CD4-positive, alpha-beta memory T cell (primary cell): ENCODE results near the gene ST7. TPM values are rescaled to one million over a fixed set of nuclear protein-coding genes. Genes with fewer than 3 reads are reported as not detected.

Experiments
- CTCF ChIA-PET: fragments of 350-600 bp; sonication (Branson Sonifier 250); formaldehyde crosslinking; loops from one replicate; lab custom pipeline; 2021; ENCODE audit warnings: inconsistent platforms; ENCODE audit not compliant: partially characterized antibody; lab: Charles Lee
- POLR2A ChIA-PET: fragments of 350-600 bp; sonication (Branson Sonifier 250); formaldehyde crosslinking; loops from one replicate; lab custom pipeline; 2021; ENCODE audit not compliant: partially characterized antibody; lab: Charles Lee
- DNase-seq, 5 donors: peaks; one replicate each; pipeline versions ENCODE4 v3.0.0 to v3.0.0-alpha.2; 2020 to 2022; ENCODE audit warnings: mixed read lengths in 1 of 5
- H3K27ac ChIP-seq: one replicate; pipeline ENCODE4 v1.7.0; 2013; ENCODE audit warnings: low read depth, low read length
- H3K27me3 ChIP-seq: 2 replicates; pipeline ENCODE4 v1.7.0; 2013; ENCODE audit warnings: mild to moderate bottlenecking, low read length, moderate library complexity; ENCODE audit not compliant: insufficient read depth
- H3K36me3 ChIP-seq: 2 replicates; pipeline ENCODE4 v1.7.0; 2013; ENCODE audit warnings: mild to moderate bottlenecking, low read length, moderate library complexity; ENCODE audit not compliant: insufficient read depth
- H3K4me1 ChIP-seq: 2 replicates; pipeline ENCODE4 v1.7.0; 2013; ENCODE audit warnings: mild to moderate bottlenecking, low read length, moderate library complexity; ENCODE audit not compliant: insufficient read depth
- H3K4me3 ChIP-seq, 2 donors: one replicate each; pipeline ENCODE4 v1.7.0; 2013; ENCODE audit warnings: low read length in 2 of 2, mild to moderate bottlenecking in 1 of 2
- H3K9me3 ChIP-seq, 2 donors: one replicate each; pipeline ENCODE4 v1.7.0; 2013; ENCODE audit warnings: low read length in 2 of 2, control low read depth in 1 of 2; ENCODE audit not compliant: control insufficient read depth in 1 of 2
- H3K27ac Mint-ChIP-seq, 7 donors: one replicate each; pipeline ENCODE4 v1.8.0; 2020 to 2021; ENCODE audit warnings: mixed read lengths in 7 of 7, mild to moderate bottlenecking in 6 of 7, inconsistent platforms in 3 of 7, moderate library complexity in 3 of 7
- H3K27me3 Mint-ChIP-seq, 2 donors: one replicate each; pipeline ENCODE4 v1.8.0; 2020 to 2021; ENCODE audit warnings: mixed read lengths in 2 of 2
- H3K36me3 Mint-ChIP-seq, 2 donors: one replicate each; pipeline ENCODE4 v1.8.0; 2020 to 2021; ENCODE audit warnings: mixed read lengths in 2 of 2, inconsistent platforms in 1 of 2, mild to moderate bottlenecking in 1 of 2
- H3K4me1 Mint-ChIP-seq, 4 donors: one replicate each; pipeline ENCODE4 v1.8.0; 2020 to 2021; ENCODE audit warnings: mixed read lengths in 4 of 4, mild to moderate bottlenecking in 1 of 4
- H3K4me3 Mint-ChIP-seq, 8 donors: one replicate each; pipeline ENCODE4 v1.8.0; 2020 to 2021; ENCODE audit warnings: mixed read lengths in 8 of 8, mild to moderate bottlenecking in 7 of 8, moderate library complexity in 6 of 8, inconsistent platforms in 3 of 8
- H3K9me3 Mint-ChIP-seq, 8 donors: one replicate each; pipeline ENCODE4 v1.8.0; 2020 to 2021; ENCODE audit warnings: mixed read lengths in 8 of 8, mild to moderate bottlenecking in 5 of 8, inconsistent platforms in 3 of 8, moderate library complexity in 1 of 8
- intact Hi-C: fragments of 100-400 bp; cut with micrococcal nuclease; formaldehyde crosslinking; loops from one replicate; pipeline ENCODE4 v1.15.1; 2023
- polyA plus RNA-seq, 2 donors: library from polyadenylated mRNA; unstranded; fragments of 300-500 nt; fragmentation: Illumina TruSeq; gene quantifications; one replicate each; pipeline ENCODE4 v1.2.3, GENCODE V29; 2021
- total RNA-seq, 2 experiments: library from RNA; stranded (reverse); gene quantifications; one replicate each; pipeline ENCODE4 v1.2.3, GENCODE V29; 2021

ST7 gene
- total and polyA plus RNA-seq, 4 experiments from 2014 or later: 3.8 to 6.6 (median 4.0) TPM

- POLR2A ChIA-PET: no interaction called here
- Mint-ChIP-seq H3K9me3 (no peaks in the 10 kb centered on the region), H3K36me3 (no peaks in the 10 kb centered on the region), H3K4me1 (no peaks in the 10 kb centered on the region), H3K27me3 (no peaks in the 10 kb centered on the region), H3K4me3 (no peak overlapping the region), H3K27ac (no peak overlapping the region)
- intact Hi-C loops: no loop called here
- CTCF ChIA-PET: interaction anchor here (1.1 to 3.3 kb wide), 4 partner anchors 9 to 135 kb away, joined by 3 to 10 read pairs (median 7); no protein-coding TSS in a partner anchor
- Histone ChIP-seq H3K36me3 (no peaks in the 10 kb centered on the region), H3K4me3 (no peak overlapping the region), H3K4me1 (no peaks in the 10 kb centered on the region), H3K27ac (no peak overlapping the region), H3K9me3 (no peaks in the 10 kb centered on the region), H3K27me3 (no peaks in the 10 kb centered on the region)
- DNase-seq: no peak
These were observed 41.3 kb downstream of the ST7 start for GRCh38 chr7:116994611-116995010.

- Histone ChIP-seq H3K27ac (no peak overlapping the region), H3K4me1 (no peaks in the 10 kb centered on the region), H3K36me3 (no peaks in the 10 kb centered on the region), H3K4me3 (no peak overlapping the region), H3K9me3 (no peaks in the 10 kb centered on the region), H3K27me3 (no peaks in the 10 kb centered on the region)
- Mint-ChIP-seq H3K4me1 (no peaks in the 10 kb centered on the region), H3K36me3 (no peaks in the 10 kb centered on the region), H3K27ac (no peak overlapping the region), H3K9me3 (no peaks in the 10 kb centered on the region), H3K4me3 (no peak overlapping the region), H3K27me3 (no peaks in the 10 kb centered on the region)
- CTCF ChIA-PET: interaction anchor here (1.4 to 3.3 kb wide), 4 partner anchors 9 to 12 kb away, joined by 3 to 10 read pairs (median 6); no protein-coding TSS in a partner anchor
- no peak for DNase-seq
- POLR2A ChIA-PET: no interaction called here
- intact Hi-C loops: no loop called here
These were observed 44.7 kb downstream of the ST7 start for GRCh38 chr7:116997972-116998371.

GRCh38 chr7:116998567-116999175, 45.4 kb downstream of the ST7 start:
- intact Hi-C loops: no loop called here
- H3K27ac Mint-ChIP-seq: no peak overlapping the region
- H3K36me3 Mint-ChIP-seq: no peaks in the 10 kb centered on the region
- no peaks in the 10 kb centered on the region for H3K27me3 ChIP-seq
- no peak for DNase-seq
- POLR2A ChIA-PET: no interaction called here
- no peaks in the 10 kb centered on the region for H3K27me3 Mint-ChIP-seq
- H3K4me1 Mint-ChIP-seq: no peaks in the 10 kb centered on the region
- no peaks in the 10 kb centered on the region for H3K4me1 ChIP-seq
- no peak overlapping the region for H3K27ac ChIP-seq
- no peaks in the 10 kb centered on the region for H3K36me3 ChIP-seq
- no peak overlapping the region for H3K4me3 Mint-ChIP-seq
- no peaks in the 10 kb centered on the region for H3K9me3 Mint-ChIP-seq
- CTCF ChIA-PET: interaction anchor here (1.0 to 1.5 kb wide), 3 partner anchors 13 to 118 kb away, joined by 4 to 6 read pairs (median 4); no protein-coding TSS in a partner anchor
- H3K4me3 ChIP-seq: no peak overlapping the region
- no peaks in the 10 kb centered on the region for H3K9me3 ChIP-seq

- intact Hi-C loops: no loop called here
- ChIA-PET CTCF (interaction anchor here (1.0 to 1.3 kb wide), 3 partner anchors 112 to 122 kb away, joined by 3 to 4 read pairs (median 4); no protein-coding TSS in a partner anchor), POLR2A (no interaction called here)
- H3K4me1 ChIP-seq: no peaks in the 10 kb centered on the region
- H3K4me3 Mint-ChIP-seq: no peak overlapping the region
- H3K27ac ChIP-seq: no peak overlapping the region
- no peaks in the 10 kb centered on the region for H3K27me3 ChIP-seq
- DNase-seq: no peak
- no peak overlapping the region for H3K4me3 ChIP-seq
- H3K9me3 ChIP-seq: no peaks in the 10 kb centered on the region
- H3K4me1 Mint-ChIP-seq: no peaks in the 10 kb centered on the region
- no peak overlapping the region for H3K27ac Mint-ChIP-seq
- H3K36me3 Mint-ChIP-seq: no peaks in the 10 kb centered on the region
- no peaks in the 10 kb centered on the region for H3K9me3 Mint-ChIP-seq
- H3K27me3 Mint-ChIP-seq: no peaks in the 10 kb centered on the region
- H3K36me3 ChIP-seq: no peaks in the 10 kb centered on the region
These were observed 46.0 kb downstream of the ST7 start for GRCh38 chr7:116999311-116999710.

GRCh38 chr7:117001283-117001682, 48.0 kb downstream of the ST7 start:
- Mint-ChIP-seq H3K27me3 (no peaks in the 10 kb centered on the region), H3K4me1 (peaks cover 0 to 3% (median 2%) of the 10 kb centered on the region in 4 donors), H3K4me3 (no peak overlapping the region), H3K27ac (no peak overlapping the region), H3K36me3 (no peaks in the 10 kb centered on the region), H3K9me3 (no peaks in the 10 kb centered on the region)
- H3K27me3 ChIP-seq: no peaks in the 10 kb centered on the region
- no peaks in the 10 kb centered on the region for H3K9me3 ChIP-seq
- no peak overlapping the region for H3K27ac ChIP-seq
- no peaks in the 10 kb centered on the region for H3K36me3 ChIP-seq
- H3K4me1 ChIP-seq: peaks cover 6% of the 10 kb centered on the region
- ChIA-PET POLR2A (no interaction called here), CTCF (interaction anchor here (1.2 to 1.4 kb wide), 2 partner anchors 10 to 12 kb away, joined by 3 to 6 read pairs; no protein-coding TSS in a partner anchor)
- intact Hi-C loops: no loop called here
- no peak for DNase-seq
- H3K4me3 ChIP-seq: no peak overlapping the region

- no peaks in the 10 kb centered on the region for H3K27me3 ChIP-seq
- intact Hi-C loops: no loop called here
- no peaks in the 10 kb centered on the region for H3K36me3 Mint-ChIP-seq
- H3K4me3 Mint-ChIP-seq: no peak overlapping the region
- no peaks in the 10 kb centered on the region for H3K27me3 Mint-ChIP-seq
- no peak overlapping the region for H3K27ac ChIP-seq
- H3K27ac Mint-ChIP-seq: no peak overlapping the region
- no peaks in the 10 kb centered on the region for H3K9me3 ChIP-seq
- no peaks in the 10 kb centered on the region for H3K36me3 ChIP-seq
- ChIA-PET POLR2A (no interaction called here), CTCF (interaction anchor here (1.2 kb wide), 1 partner anchor 17 kb away, joined by 3 read pairs; no protein-coding TSS in a partner anchor)
- H3K4me1 ChIP-seq: peaks cover 41% of the 10 kb centered on the region
- no peak for DNase-seq
- H3K9me3 Mint-ChIP-seq: no peaks in the 10 kb centered on the region
- H3K4me1 Mint-ChIP-seq: peaks cover 27 to 36% (median 31%) of the 10 kb centered on the region in 4 donors
- no peak overlapping the region for H3K4me3 ChIP-seq
These were observed 51.6 kb downstream of the ST7 start for GRCh38 chr7:117004899-117005298.

- H3K27me3 Mint-ChIP-seq: no peaks in the 10 kb centered on the region
- Histone ChIP-seq H3K27me3 (no peaks in the 10 kb centered on the region), H3K27ac (no peak overlapping the region), H3K9me3 (no peaks in the 10 kb centered on the region), H3K36me3 (no peaks in the 10 kb centered on the region), H3K4me3 (no peak overlapping the region), H3K4me1 (peaks cover 47% of the 10 kb centered on the region)
- ChIA-PET POLR2A (no interaction called here), CTCF (interaction anchor here (9.5 kb wide), 1 partner anchor 18 kb away, joined by 130 read pairs; no protein-coding TSS in a partner anchor)
- H3K36me3 Mint-ChIP-seq: no peaks in the 10 kb centered on the region
- intact Hi-C loops: no loop called here
- no peak for DNase-seq
- no peaks in the 10 kb centered on the region for H3K9me3 Mint-ChIP-seq
- H3K4me3 Mint-ChIP-seq: no peak overlapping the region
- peaks cover 32 to 42% (median 37%) of the 10 kb centered on the region in 4 donors for H3K4me1 Mint-ChIP-seq
- H3K27ac Mint-ChIP-seq: no peak overlapping the region
These were observed 52.1 kb downstream of the ST7 start for GRCh38 chr7:117005449-117005848.
